ENCODE data around the gene ICA1. TPM values are rescaled to one million over a fixed set of nuclear protein-coding genes. Genes with fewer than 3 reads are reported as not detected.
"Not testable (repeated sequence)": the region's sequence is repeated elsewhere in the genome, so short reads cannot be mapped to it uniquely, and the experiment has no call there.

ICA1 gene
- total RNA-seq, 6 donors from 2014 or later, result 19.3 to 85.4 (median 44.6) TPM

- H3K27me3 ChIP-seq, result no peaks in the 10 kb centered on the region
- no peaks in the 10 kb centered on the region for H3K36me3 ChIP-seq
Measured at GRCh38 chr7:8109196-8110022, 152.6 kb downstream of the ICA1 start.

DNA sequence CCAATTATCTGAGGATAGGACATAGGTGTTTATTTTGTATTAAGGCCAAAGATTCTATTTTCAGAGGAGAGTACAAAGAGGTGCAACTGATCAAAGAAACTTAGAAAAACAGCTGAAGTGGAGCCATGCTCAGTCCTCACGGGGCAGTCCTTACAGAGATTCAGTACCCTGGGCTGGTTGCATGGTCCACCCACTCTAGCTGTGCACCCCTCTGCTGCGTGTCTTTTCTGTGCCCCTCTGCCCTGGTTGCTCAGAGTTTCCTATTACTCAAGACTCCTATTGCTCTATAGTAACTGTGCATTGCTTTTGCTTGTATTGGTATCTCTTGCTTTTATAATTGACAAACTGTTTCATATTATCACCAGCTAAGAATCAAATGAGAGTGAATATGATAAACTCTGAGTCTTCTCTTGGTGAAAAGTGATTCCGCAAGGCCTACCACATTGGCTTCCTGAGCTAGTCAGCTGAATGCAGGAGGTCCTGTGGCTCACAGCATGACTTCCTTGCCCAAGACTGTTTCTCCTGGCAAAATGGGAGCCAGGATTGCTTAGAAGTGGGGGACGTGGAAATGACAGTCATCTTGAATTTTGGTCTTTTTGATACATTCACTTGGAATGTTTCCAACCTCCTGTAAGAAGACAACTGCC, 156.4 kb downstream of the ICA1 start:
- 39 to 65% methylated on average over 4 of the region's 4 CpGs for WGBS, 2 donors
- no peak for DNase-seq
- H3K4me1 ChIP-seq, result no peaks in the 10 kb centered on the region

More at GRCh38 chr7:8109196-8110022, 152.6 kb downstream of the ICA1 start:
- no peaks in the 10 kb centered on the region for H3K9me3 ChIP-seq
- ATAC-seq (ENCODE audit: low FRiP score in 2 of 2), result no peak
- H3K27ac ChIP-seq, result no peak overlapping the region
- TF ChIP-seq EP300 (IDR thresholded peaks at IDR 0.05) (no peak), POLR2A (IDR thresholded peaks at IDR 0.05) (no peak), POLR2AphosphoS5 (IDR thresholded peaks at IDR 0.05) (no peak)
- TF ChIP-seq, protein P1, sequence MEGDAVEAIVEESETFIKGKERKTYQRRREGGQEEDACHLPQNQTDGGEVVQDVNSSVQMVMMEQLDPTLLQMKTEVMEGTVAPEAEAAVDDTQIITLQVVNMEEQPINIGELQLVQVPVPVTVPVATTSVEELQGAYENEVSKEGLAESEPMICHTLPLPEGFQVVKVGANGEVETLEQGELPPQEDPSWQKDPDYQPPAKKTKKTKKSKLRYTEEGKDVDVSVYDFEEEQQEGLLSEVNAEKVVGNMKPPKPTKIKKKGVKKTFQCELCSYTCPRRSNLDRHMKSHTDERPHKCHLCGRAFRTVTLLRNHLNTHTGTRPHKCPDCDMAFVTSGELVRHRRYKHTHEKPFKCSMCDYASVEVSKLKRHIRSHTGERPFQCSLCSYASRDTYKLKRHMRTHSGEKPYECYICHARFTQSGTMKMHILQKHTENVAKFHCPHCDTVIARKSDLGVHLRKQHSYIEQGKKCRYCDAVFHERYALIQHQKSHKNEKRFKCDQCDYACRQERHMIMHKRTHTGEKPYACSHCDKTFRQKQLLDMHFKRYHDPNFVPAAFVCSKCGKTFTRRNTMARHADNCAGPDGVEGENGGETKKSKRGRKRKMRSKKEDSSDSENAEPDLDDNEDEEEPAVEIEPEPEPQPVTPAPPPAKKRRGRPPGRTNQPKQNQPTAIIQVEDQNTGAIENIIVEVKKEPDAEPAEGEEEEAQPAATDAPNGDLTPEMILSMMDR (IDR thresholded peaks at IDR 0.05), result no peak
- 69 to 80% methylated on average over 4 of the region's 4 CpGs for WGBS, 2 donors
- no peak for DNase-seq
- no peak overlapping the region for H3K4me3 ChIP-seq
- no peaks in the 10 kb centered on the region for H3K4me1 ChIP-seq

DNA sequence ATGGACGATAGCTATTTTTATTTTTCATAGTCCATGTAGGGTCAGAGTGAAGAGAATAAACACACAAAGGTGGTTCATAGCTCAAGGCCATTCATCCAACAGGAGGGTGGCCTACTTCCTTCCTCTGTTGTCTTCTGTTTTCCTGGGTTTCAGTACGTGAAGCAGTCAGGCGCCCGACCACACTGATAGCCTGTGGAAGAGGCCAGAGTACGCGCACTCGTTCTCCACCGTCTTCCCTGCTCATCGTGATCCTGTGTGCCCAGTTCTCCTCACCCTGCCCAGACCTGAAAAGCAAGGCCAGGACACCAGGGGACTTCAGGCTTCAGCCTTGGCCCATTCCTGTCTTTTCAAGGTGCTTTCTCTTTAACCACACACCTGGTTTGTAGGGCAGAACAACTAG, 158.7 kb downstream of the ICA1 start:
- WGBS, 2 donors, result 81 to 82% methylated on average over 9 of the region's 9 CpGs
- H3K27ac ChIP-seq, result no peak overlapping the region
- no peaks in the 10 kb centered on the region for H3K27me3 ChIP-seq
- DNase-seq (no peak), ATAC-seq (ENCODE audit: low FRiP score in 2 of 2) (no peak)
- TF ChIP-seq POLR2AphosphoS5 (IDR thresholded peaks at IDR 0.05) (no peak), POLR2A (IDR thresholded peaks at IDR 0.05) (no peak), EP300 (IDR thresholded peaks at IDR 0.05) (no peak)
- TF ChIP-seq, protein P1 (IDR thresholded peaks at IDR 0.05), result no peak
- no peaks in the 10 kb centered on the region for H3K4me1 ChIP-seq
- no peaks in the 10 kb centered on the region for H3K36me3 ChIP-seq
- H3K9me3 ChIP-seq, result peaks cover 0 to 5% (median 0%) of the 10 kb centered on the region in 4 donors
- no peak overlapping the region for H3K4me3 ChIP-seq

More for the DNA sequence above, 156.4 kb downstream of the ICA1 start:
- Histone ChIP-seq H3K9me3 (peaks cover 0 to 5% (median 0%) of the 10 kb centered on the region in 4 donors), H3K36me3 (no peaks in the 10 kb centered on the region), H3K4me3 (no peak overlapping the region), H3K27ac (no peak overlapping the region), H3K27me3 (no peaks in the 10 kb centered on the region)
- TF ChIP-seq, protein P1 (IDR thresholded peaks at IDR 0.05), result no peak
- TF ChIP-seq POLR2A (IDR thresholded peaks at IDR 0.05) (no peak), EP300 (IDR thresholded peaks at IDR 0.05) (no peak), POLR2AphosphoS5 (IDR thresholded peaks at IDR 0.05) (no peak)
- peak in 1 of 2 donors; percentile 68 for ATAC-seq (ENCODE audit: low FRiP score in 2 of 2)

DNA sequence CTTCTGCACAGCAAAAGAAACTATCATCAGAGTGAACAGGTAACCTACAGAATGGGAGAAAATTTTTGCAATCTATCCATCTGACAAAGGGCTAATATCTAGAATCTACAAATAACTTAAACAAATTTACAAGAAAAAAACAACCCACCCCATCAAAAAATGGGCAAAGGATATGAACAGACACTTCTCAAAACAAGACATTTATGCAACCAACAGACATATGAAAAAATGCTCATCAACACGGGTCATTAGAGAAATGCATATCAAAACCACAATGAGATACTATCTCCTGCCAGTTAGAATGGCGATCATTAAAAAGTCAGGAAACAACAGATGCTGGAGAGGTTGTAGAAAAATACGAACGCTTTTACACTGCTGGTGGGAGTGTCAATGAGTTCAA, 160.7 kb downstream of the ICA1 start:
- not testable (repeated sequence) for H3K9me3 ChIP-seq; DNase-seq; H3K4me1 ChIP-seq; H3K4me3 ChIP-seq; H3K27ac ChIP-seq; ATAC-seq (ENCODE audit: low FRiP score in 2 of 2); H3K27me3 ChIP-seq; H3K36me3 ChIP-seq
- WGBS, 2 donors, result 91 to 92% methylated on average over 4 of the region's 4 CpGs
